Fibroblast of lung (primary cell): ENCODE results near the gene NYNRIN.

Experiments used
- CTCF ChIP-seq, 2 donors: IDR thresholded peaks in 1 of 2; conservative IDR thresholded peaks in 1 of 2; 1 replicate in 1 of 2; 2 replicates in 1 of 2; pipeline ENCODE4 v1.5.1; 2011 to 2012; ENCODE audit warnings: low read length in 2 of 2, control low read depth in 1 of 2, inconsistent platforms in 1 of 2, low read depth in 1 of 2, mild to moderate bottlenecking in 1 of 2
- EZH2 ChIP-seq: IDR thresholded peaks from 2 replicates; pipeline ENCODE4 v1.5.1; 2012; ENCODE audit warnings: low read length, control low read depth, mild to moderate bottlenecking; ENCODE audit errors: missing control alignments

DNA sequence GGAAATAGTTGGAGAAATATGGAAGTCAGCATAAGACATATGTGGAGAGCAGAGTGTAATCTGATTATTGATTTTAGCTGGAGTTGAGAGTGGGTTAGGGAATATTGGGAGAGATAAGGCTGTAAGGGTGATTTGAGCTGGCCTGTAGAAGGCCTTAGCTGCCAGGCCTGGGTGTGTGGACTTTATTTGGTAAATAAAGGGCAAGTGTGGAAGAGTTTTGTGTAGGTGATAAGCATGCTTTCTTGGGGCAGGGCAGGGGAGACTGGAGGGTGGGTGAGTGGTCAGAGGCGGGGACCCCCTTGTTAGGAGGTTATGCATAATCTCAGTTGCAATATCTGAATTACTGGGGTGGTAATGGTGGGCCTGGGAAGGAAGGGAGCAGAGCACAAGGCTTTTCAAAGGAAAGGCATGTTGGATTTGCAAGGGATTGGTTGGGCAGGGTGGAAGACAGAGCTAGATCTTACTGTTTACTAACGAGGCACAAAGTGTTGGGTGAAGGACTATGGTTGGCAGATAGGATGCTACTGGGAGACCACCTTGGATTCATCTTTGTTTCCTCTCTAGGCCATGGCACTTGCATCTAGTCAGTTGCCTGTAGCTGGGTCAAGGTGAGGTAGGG is 36.5 kb downstream of the NYNRIN start:
- TF ChIP-seq CTCF (conservative IDR thresholded peaks at IDR 0.05 in 1 of 2, IDR thresholded peaks at IDR 0.05 in 1 of 2; ENCODE audit: low read depth in 1 of 2, low read length in 2 of 2) (no peak), EZH2 (no peak)
